Mucosa of descending colon (tissue), 3 donors: ENCODE measurements around the gene PALM2AKAP2. TPM values are rescaled to one million over a fixed set of nuclear protein-coding genes. Genes with fewer than 3 reads are reported as not detected.

ENCODE experiments used
- ATAC-seq: fragments of 200-7000 bp; cut with Tn5 transposase; one replicate; pipeline ENCODE4 v1.9.1; 2020; ENCODE audit warnings: mild to moderate bottlenecking, moderate library complexity
- DNase-seq, 3 donors: peaks; one replicate each; pipeline ENCODE4 v3.0.0-alpha.2; 2020
- H3K36me3 ChIP-seq: fragments of 200-600 bp; one replicate; pipeline ENCODE4 v1.8.0; 2021; ENCODE audit warnings: low read depth, mild to moderate bottlenecking
- H3K4me1 ChIP-seq: fragments of 200-600 bp; one replicate; pipeline ENCODE4 v1.8.0; 2021; ENCODE audit warnings: low read depth, mild to moderate bottlenecking
- H3K4me3 ChIP-seq: fragments of 200-600 bp; one replicate; pipeline ENCODE4 v1.8.0; 2021; ENCODE audit warnings: mild to moderate bottlenecking
- H3K9me3 ChIP-seq: fragments of 200-600 bp; one replicate; pipeline ENCODE4 v1.8.0; 2021; ENCODE audit warnings: mild to moderate bottlenecking
- CTCF ChIP-seq: fragments of 200-600 bp; IDR thresholded peaks from one replicate; pipeline ENCODE4 v1.8.0; 2022; ENCODE audit warnings: antibody characterized with exemption, mild to moderate bottlenecking
- intact Hi-C, 2 donors: fragments of 100-400 bp; cut with DNase I in 1 of 2; cut with micrococcal nuclease in 1 of 2; formaldehyde crosslinking; loops; one replicate each; pipeline versions ENCODE4 v1.11.0 to v1.11.1; 2022; cut with DNase I, micrococcal nuclease
- total RNA-seq, 3 donors: library from RNA; stranded (reverse); fragmentation: NEBNext Ultra II Directional in 2 of 3; extraction: Animal tissue kit (Norgen Biotek cat#: 25700) in 2 of 3; gene quantifications; one replicate each; pipeline versions ENCODE4 v1.2.1 to v1.2.4, GENCODE V29; 2021 to 2023
- donor health status: DM: no; HTN: no; CAD: no; lungs with moderate emphysema.
- donor health status: DM: no; HTN: no; CAD: no.
- donor health status: DM: no; HTN: yes; CAD: no.

The PALM2AKAP2 gene
- total RNA-seq, 3 donors from 2014 or later, result 0.69 to 5.3 (median 2.0) TPM

- Histone ChIP-seq H3K4me3 (no peak overlapping the region), H3K4me1 (no peaks in the 10 kb centered on the region), H3K36me3 (no peaks in the 10 kb centered on the region), H3K9me3 (no peaks in the 10 kb centered on the region)
- ATAC-seq (no peak), DNase-seq (no peak)
- intact Hi-C loops, result no loop called here
- no peak for TF ChIP-seq CTCF
Observed at GRCh38 chr9:109802491-109802890, 22.5 kb downstream of the PALM2AKAP2 start.

DNA sequence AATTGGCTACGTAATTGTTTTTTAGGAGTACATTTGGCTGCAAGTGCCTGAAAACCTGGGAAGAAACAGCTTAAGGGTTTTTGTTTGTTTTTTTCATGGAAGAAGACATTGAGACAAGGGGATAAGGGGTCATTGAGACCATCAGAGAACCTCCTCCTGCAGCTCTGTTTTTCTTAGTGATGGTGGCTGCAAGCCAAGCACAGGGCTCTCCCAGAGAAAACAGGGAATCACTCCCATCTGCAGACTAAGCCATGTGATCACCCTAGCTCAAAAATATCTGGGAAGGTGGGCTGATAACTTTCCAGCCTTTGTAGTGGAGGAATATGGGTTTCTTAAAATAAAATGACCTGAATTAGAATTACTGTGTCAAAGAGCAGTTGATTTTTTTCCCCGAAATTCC is 25.1 kb downstream of the PALM2AKAP2 start:
- no peak for DNase-seq

DNA sequence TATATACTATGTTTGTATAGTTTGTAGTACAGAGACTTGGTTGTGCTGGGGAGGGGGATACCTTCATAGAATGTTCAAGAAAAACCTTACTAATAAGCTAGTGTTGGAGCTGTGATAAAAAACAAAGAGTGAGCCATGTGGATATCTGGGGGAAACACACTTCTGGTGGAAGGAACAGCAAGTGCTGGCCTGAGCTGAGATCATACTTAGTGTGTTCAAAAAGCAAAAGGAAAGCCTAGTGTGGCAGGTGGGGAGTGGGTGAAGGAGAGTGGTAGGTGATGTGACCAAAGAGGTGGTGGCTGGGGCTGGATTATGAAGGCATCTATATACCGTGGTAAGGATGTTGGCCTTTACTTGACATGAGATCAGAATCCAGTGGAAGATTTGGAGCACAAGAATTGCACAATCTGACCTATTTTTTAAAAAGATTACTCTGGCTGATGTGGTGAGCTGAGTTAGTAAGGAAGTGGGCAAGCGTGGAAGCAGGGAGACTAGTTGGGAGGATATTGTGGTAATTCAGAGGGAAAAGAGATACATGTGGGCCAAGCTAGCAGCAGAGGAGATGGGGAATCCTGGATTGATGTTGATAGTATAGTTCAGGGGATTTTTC is 26.6 kb downstream of the PALM2AKAP2 start:
- intact Hi-C loops, result no loop called here
- Histone ChIP-seq H3K9me3 (no peaks in the 10 kb centered on the region), H3K4me1 (no peaks in the 10 kb centered on the region), H3K4me3 (no peak overlapping the region), H3K36me3 (no peaks in the 10 kb centered on the region)
- no peak for TF ChIP-seq CTCF
- DNase-seq (no peak), ATAC-seq (no peak)

More for the DNA sequence above, 25.1 kb downstream of the PALM2AKAP2 start:
- H3K4me1 ChIP-seq, result no peaks in the 10 kb centered on the region
- ATAC-seq, result no peak
- H3K36me3 ChIP-seq, result no peaks in the 10 kb centered on the region
- intact Hi-C loops, result no loop called here
- no peak for TF ChIP-seq CTCF
- H3K4me3 ChIP-seq, result no peak overlapping the region
- H3K9me3 ChIP-seq, result no peaks in the 10 kb centered on the region

DNA sequence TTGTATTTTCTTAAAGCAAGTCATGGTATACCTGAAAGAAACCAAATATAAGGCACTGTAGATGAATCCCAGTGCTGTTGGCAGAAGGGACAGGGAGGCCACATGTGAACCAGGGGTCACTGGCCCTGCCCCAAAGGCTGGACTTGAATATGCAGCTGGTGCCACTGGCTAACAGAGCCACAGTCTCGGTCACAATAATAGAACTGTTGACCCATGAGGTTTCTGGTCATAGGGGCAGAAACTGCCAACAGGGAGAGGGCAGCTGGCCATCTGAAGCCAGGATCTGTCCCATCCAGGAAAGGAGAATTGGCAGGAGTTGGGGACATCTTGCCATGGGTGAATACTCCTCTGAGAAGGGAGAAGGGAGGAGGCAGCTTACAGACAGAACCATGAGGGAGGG is 31.9 kb downstream of the PALM2AKAP2 start:
- Histone ChIP-seq H3K4me3 (no peak overlapping the region), H3K9me3 (no peaks in the 10 kb centered on the region), H3K4me1 (no peaks in the 10 kb centered on the region), H3K36me3 (no peaks in the 10 kb centered on the region)
- DNase-seq (no peak), ATAC-seq (no peak)
- intact Hi-C loops, result no loop called here
- TF ChIP-seq CTCF, result no peak

DNA sequence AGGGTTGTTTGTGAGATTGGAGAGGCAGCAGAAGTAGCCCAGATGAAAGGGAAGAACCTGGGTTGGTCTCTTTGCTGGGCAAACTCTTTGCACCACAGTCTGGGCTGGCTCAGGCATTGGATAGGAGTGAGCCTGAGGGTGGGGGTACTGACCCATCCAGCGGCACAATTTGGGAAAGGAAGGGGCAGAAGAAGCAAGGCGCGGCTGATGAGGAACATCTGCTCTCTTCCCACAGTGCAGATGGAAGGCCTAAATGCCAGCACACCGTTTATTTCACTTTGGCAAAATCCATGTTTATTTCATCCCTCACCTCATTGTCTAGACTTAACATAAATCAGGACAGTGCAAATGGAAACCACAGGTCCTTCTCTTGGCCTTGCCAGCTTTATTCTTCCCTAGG is 32.3 kb downstream of the PALM2AKAP2 start:
- Histone ChIP-seq H3K4me1 (no peaks in the 10 kb centered on the region), H3K36me3 (no peaks in the 10 kb centered on the region), H3K4me3 (no peak overlapping the region), H3K9me3 (no peaks in the 10 kb centered on the region)
- ATAC-seq, result no peak
- TF ChIP-seq CTCF, result no peak
- intact Hi-C loops, result no loop called here
- no peak for DNase-seq

DNA sequence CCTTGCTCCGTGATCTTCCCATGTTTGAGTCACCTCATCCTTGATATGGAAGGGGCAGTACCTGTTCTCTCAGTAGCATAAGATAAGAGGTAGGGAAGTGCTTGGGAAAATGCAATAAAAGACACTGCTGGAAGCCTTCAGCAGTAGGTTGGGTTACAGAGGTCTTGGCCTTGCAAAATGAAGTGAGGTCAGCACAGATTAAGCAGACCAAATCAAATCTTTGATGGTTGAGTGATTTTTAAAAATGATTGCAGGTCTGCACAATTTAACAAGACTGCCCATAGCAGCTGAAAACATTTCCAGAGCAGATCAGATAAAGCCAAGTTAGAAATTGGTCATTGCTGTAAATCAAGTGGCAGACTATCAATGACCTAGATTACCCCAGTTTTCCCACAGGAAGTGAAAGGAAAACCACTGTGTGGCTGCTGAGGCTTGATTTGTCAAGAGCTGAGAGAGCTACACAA is 32.9 kb downstream of the PALM2AKAP2 start:
- no peak for ATAC-seq
- Histone ChIP-seq H3K4me3 (no peak overlapping the region), H3K9me3 (no peaks in the 10 kb centered on the region), H3K4me1 (no peaks in the 10 kb centered on the region), H3K36me3 (no peaks in the 10 kb centered on the region)
- no peak for TF ChIP-seq CTCF
- DNase-seq, result no peak
- intact Hi-C loops, result no loop called here
